Measurements from ENCODE around the gene ASS1. TPM values are rescaled to one million over a fixed set of nuclear protein-coding genes. Genes with fewer than 3 reads are reported as not detected.
A peak's percentile ranks its signal among the peaks of the same experiment; 100 is the strongest.

Gene ASS1
- polyA plus RNA-seq (2011; rRNA removed) (99.5 and 115 TPM in 2 replicates), polyA minus RNA-seq (2011; rRNA and poly(A)+ RNA removed) (45.7 and 55.9 TPM in 2 replicates)

DNA sequence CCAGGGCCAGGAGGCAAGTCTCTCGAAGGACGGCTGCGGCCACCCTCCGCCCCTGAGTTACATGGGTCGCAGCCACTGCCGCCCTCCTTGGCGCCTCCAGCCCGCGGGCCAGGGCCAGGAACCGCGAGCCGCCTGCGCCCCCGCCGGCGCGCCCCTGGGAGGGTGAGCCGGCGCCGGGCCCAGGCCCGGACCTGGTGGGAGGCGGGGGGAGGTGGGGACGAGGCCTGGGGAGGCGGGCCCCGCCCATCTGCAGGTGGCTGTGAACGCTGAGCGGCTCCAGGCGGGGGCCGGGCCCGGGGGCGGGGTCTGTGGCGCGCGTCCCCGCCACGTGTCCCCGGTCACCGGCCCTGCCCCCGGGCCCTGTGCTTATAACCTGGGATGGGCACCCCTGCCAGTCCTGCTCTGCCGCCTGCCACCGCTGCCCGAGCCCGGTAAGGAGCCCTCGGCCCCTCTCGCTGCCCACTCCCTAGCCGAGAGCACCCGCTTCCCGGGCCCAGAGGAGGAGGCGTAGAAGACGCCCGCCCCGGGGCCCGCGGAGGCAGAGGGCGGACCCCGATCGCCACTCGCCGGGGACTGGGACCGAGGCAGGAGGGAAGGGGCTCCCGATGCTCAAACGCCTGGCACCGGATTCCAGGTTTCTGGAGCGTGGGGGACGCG lies at the start of gene ASS1:
ASS1 (plus strand) TSS at position 397 of the 657 bp plus-strand sequence. CDS start 7,268 bp downstream, outside the sequence.
- DNase-seq (ENCODE audit: low read depth, low spot score), result no peak
- peaks cover 4% of the 10 kb centered on the region for H3K27me3 ChIP-seq (ENCODE audit: control insufficient read depth, insufficient read depth, low read length)
- POLR2A ChIA-PET, result no interaction called here
- peak within 1 kb of the TSS; percentile 60 for H3K4me3 ChIP-seq (ENCODE audit: low read depth, low read length)
- peaks cover 5% of the 10 kb centered on the region for H3K9me3 ChIP-seq (ENCODE audit: control insufficient read depth, insufficient read depth, low read length)
- TF ChIP-seq, protein P1, sequence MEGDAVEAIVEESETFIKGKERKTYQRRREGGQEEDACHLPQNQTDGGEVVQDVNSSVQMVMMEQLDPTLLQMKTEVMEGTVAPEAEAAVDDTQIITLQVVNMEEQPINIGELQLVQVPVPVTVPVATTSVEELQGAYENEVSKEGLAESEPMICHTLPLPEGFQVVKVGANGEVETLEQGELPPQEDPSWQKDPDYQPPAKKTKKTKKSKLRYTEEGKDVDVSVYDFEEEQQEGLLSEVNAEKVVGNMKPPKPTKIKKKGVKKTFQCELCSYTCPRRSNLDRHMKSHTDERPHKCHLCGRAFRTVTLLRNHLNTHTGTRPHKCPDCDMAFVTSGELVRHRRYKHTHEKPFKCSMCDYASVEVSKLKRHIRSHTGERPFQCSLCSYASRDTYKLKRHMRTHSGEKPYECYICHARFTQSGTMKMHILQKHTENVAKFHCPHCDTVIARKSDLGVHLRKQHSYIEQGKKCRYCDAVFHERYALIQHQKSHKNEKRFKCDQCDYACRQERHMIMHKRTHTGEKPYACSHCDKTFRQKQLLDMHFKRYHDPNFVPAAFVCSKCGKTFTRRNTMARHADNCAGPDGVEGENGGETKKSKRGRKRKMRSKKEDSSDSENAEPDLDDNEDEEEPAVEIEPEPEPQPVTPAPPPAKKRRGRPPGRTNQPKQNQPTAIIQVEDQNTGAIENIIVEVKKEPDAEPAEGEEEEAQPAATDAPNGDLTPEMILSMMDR (IDR thresholded peaks at IDR 0.05; ENCODE audit: low read depth, low read length), result no peak
- peak within 1 kb of the TSS; percentile 89 for H3K27ac ChIP-seq (ENCODE audit: low read depth, low read length)
- CTCF ChIA-PET, result interaction anchor here (0.8 kb wide), 1 partner anchor 257 kb away, joined by 3 read pairs; no protein-coding TSS in a partner anchor

DNA sequence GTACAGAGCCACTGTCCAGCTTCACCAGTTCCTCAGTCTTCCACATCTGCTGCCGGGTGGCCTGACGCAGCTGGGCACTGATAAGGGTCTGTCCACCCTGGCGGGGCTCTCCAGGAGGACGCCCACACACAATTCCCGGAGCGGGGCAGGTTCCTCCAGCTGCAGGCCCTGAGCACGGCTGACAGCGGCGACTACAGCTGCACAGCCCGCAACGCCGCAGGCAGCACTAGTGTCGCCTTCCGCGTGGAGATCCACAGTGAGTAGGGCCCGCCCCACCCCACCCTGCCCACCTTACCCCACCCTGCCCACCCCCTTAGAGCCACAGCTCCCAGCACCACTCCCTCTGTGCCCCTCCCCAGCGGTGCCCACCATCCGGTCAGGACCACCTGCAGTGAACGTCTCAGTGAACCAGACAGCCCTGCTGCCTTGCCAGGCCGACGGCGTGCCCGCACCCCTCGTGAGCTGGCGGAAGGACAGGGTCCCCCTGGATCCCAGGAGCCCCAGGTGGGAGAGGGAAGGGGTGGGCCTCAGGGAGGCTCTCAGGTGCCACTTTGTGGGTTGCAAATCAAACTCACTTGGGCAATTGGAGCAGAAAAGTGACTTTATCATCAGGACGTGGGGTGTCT lies 48.8 kb upstream of the ASS1 start:
- no peaks in the 10 kb centered on the region; the same call in 1 of the 2 replicates for H3K9me3 ChIP-seq (ENCODE audit: control insufficient read depth, insufficient read depth, low read length)
- no peak for DNase-seq (ENCODE audit: low read depth, low spot score)
- H3K27ac ChIP-seq (ENCODE audit: low read depth, low read length), result no peak overlapping the region
- TF ChIP-seq, protein P1 (IDR thresholded peaks at IDR 0.05; ENCODE audit: low read depth, low read length), result no peak
- CTCF ChIA-PET, result no interaction called here
- POLR2A ChIA-PET, result no interaction called here
- H3K27me3 ChIP-seq (ENCODE audit: control insufficient read depth, insufficient read depth, low read length), result peaks cover 10% of the 10 kb centered on the region
- no peak overlapping the region for H3K4me3 ChIP-seq (ENCODE audit: low read depth, low read length)

DNA sequence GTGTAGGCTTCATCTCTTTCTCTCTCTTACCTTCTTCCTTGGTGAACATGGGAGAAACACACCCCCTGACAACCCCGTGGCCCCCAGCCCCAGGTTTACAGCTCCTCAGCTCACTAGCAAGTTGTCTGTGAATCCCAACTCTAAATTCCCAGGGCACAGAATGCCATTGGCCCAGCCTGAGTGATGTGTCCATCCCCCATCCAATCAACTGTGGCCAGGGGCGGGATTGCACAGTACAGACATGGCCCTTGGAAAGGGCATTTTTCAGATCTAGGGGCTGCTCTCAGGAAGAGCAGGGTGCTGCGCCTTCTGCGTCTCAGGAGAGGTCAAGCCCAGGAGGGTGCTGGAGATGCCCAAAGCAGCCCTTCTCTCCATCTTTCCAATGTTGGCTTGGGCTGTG lies 48.2 kb upstream of the ASS1 start:
- ChIA-PET CTCF (no interaction called here), POLR2A (no interaction called here)
- no peak for DNase-seq (ENCODE audit: low read depth, low spot score)
- H3K27ac ChIP-seq (ENCODE audit: low read depth, low read length), result no peak overlapping the region
- peaks cover 10% of the 10 kb centered on the region for H3K27me3 ChIP-seq (ENCODE audit: control insufficient read depth, insufficient read depth, low read length)
- no peaks in the 10 kb centered on the region for H3K9me3 ChIP-seq (ENCODE audit: control insufficient read depth, insufficient read depth, low read length)
- no peak overlapping the region for H3K4me3 ChIP-seq (ENCODE audit: low read depth, low read length)
- TF ChIP-seq, protein P1 (IDR thresholded peaks at IDR 0.05; ENCODE audit: low read depth, low read length), result no peak

DNA sequence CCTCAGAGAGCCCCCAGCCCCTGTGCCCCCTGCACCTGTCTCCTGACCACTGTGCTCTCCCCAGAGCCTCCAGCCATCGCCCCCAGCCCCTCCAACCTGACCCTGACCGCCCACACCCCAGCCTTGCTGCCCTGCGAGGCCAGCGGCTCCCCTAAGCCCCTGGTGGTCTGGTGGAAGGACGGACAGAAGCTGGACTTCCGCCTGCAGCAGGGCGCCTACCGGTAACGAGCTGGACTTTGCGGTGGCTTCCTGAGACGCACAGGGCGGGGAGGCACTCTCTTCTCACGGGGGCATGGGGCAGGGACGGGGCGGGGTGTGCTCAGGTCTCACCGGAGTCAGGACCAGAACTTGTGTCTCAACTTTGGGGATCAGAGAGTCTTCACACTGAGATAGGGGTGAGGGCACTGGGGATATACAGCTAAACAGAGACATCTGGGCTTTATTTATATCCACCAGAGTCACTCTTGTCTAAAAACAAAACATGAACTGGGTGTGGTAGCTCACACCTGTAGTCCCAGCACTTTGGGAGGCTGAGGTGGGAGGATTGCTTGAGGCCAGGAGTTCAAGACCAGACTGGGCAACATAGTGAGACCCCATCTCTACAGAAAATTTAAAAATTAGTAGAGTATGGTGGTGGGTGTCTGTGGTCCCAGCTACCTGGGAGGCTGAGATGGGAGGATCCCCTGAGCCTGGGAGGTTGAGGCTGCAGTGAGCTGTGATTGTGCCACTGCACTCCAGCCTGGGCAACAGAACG lies 46.1 kb upstream of the ASS1 start:
- DNase-seq (ENCODE audit: low read depth, low spot score), result no peak
- Histone ChIP-seq H3K27ac (ENCODE audit: low read depth, low read length) (no peak overlapping the region), H3K27me3 (ENCODE audit: control insufficient read depth, insufficient read depth, low read length) (peaks cover 12% of the 10 kb centered on the region), H3K4me3 (ENCODE audit: low read depth, low read length) (no peak overlapping the region), H3K9me3 (ENCODE audit: control insufficient read depth, insufficient read depth, low read length) (no peaks in the 10 kb centered on the region)
- POLR2A ChIA-PET, result no interaction called here
- TF ChIP-seq, protein P1 (IDR thresholded peaks at IDR 0.05; ENCODE audit: low read depth, low read length), result no peak
- CTCF ChIA-PET, result no interaction called here

DNA sequence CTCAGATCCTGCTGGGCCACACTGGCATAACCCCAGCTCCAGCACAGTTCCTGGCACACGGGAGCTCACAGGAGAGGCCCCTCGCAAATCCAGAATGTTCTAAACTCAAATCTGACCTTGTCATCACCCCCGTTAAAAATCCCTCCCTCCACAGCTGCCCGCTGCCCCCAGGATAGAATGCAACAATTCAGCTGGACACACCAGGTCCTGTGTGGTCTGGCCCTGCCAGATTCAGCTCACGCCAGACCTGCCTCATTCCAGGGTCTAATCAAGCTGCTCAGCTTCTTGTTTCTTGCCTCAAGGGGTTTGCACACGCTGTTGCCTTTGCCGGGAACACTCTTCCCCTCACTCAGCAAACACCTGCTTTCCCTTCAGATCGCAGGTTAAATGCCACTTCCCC lies 45.0 kb upstream of the ASS1 start:
- CTCF ChIA-PET, result no interaction called here
- Histone ChIP-seq H3K27me3 (ENCODE audit: control insufficient read depth, insufficient read depth, low read length) (peaks cover 12% of the 10 kb centered on the region), H3K4me3 (ENCODE audit: low read depth, low read length) (no peak overlapping the region), H3K27ac (ENCODE audit: low read depth, low read length) (no peak overlapping the region), H3K9me3 (ENCODE audit: control insufficient read depth, insufficient read depth, low read length) (no peaks in the 10 kb centered on the region)
- TF ChIP-seq, protein P1 (IDR thresholded peaks at IDR 0.05; ENCODE audit: low read depth, low read length), result no peak
- DNase-seq (ENCODE audit: low read depth, low spot score), result no peak
- POLR2A ChIA-PET, result no interaction called here
